SU-DHL-6 (cell line): ENCODE measurements around the gene MYH6.

ENCODE experiments used
- H2AFZ ChIP-seq: fragments of 200-600 bp; sonication (generic); 2 replicates; pipeline ENCODE4 v1.6.1; 2014; ENCODE audit warnings: low read depth, mild to moderate bottlenecking, moderate library complexity, mixed read lengths, antibody characterized with exemption, low read length; ENCODE audit not compliant: severe bottlenecking
- H3F3A ChIP-seq: fragments of 200-600 bp; shearing (Covaris generic); 2 replicates; pipeline ENCODE4 v1.6.0; 2016; ENCODE audit warnings: antibody characterized with exemption, mild to moderate bottlenecking; ENCODE audit not compliant: insufficient read depth
- H3K27ac ChIP-seq: fragments of 200-600 bp; sonication (generic); 2 replicates; pipeline ENCODE4 v1.5.1; 2016; ENCODE audit warnings: low read depth, mild to moderate bottlenecking, low read length, moderate library complexity, mixed read lengths
- H3K27me3 ChIP-seq: fragments of 200-600 bp; sonication (generic), shearing (Covaris generic); 2 replicates; pipeline ENCODE4 v1.6.0; 2014; ENCODE audit warnings: mild to moderate bottlenecking, low read length
- H3K36me3 ChIP-seq: fragments of 200-600 bp; sonication (generic); 2 replicates; pipeline ENCODE4 v1.6.1; 2014; ENCODE audit warnings: mild to moderate bottlenecking, low read length, mixed read lengths
- H3K4me2 ChIP-seq: fragments of 300-600, 200-600 bp; shearing (Covaris generic), sonication (generic); 2 replicates; pipeline ENCODE4 v1.6.0; 2014; ENCODE audit warnings: low read length, low read depth, mild to moderate bottlenecking; ENCODE audit not compliant: poor library complexity, severe bottlenecking
- H3K4me3 ChIP-seq: fragments of 200-600 bp; sonication (generic); 2 replicates; pipeline ENCODE4 v1.5.1; 2014; ENCODE audit warnings: antibody characterized with exemption, low read length, mild to moderate bottlenecking, mixed read lengths; ENCODE audit not compliant: insufficient read depth, poor library complexity, severe bottlenecking
- H3K79me2 ChIP-seq: fragments of 200-600 bp; sonication (generic); 2 replicates; pipeline ENCODE4 v1.6.1; 2014; ENCODE audit warnings: mild to moderate bottlenecking, low read length, moderate library complexity; ENCODE audit not compliant: insufficient read depth
- H3K9ac ChIP-seq: fragments of 200-600 bp; sonication (generic); 2 replicates; pipeline ENCODE4 v1.7.0; 2014; ENCODE audit warnings: mild to moderate bottlenecking, low read length
- H3K9me2 ChIP-seq: fragments of 200-600 bp; sonication (generic); replicated peaks from 2 replicates; pipeline ENCODE4 v1.6.1; 2014; ENCODE audit warnings: low read length; ENCODE audit not compliant: insufficient read depth
- H3K9me3 ChIP-seq: fragments of 200-600 bp; sonication (generic); 2 replicates; pipeline ENCODE4 v1.6.1; 2014; ENCODE audit warnings: low read length, mixed read lengths; ENCODE audit not compliant: insufficient read depth
- H4K20me1 ChIP-seq: fragments of 200-600 bp; sonication (generic); 2 replicates; pipeline ENCODE4 v1.6.1; 2014; ENCODE audit warnings: low read depth, mild to moderate bottlenecking, antibody characterized with exemption, low read length, moderate library complexity, mixed read lengths
- CTCF ChIP-seq: fragments of 200-600 bp; sonication (generic); IDR thresholded peaks from one replicate; pipeline ENCODE4 v1.5.1; 2017; ENCODE audit warnings: antibody characterized with exemption, mild to moderate bottlenecking, low read length, moderate library complexity; ENCODE audit not compliant: insufficient read depth, poor library complexity, severe bottlenecking
- EZH2phosphoT487 ChIP-seq: fragments of 200-600 bp; sonication (generic), shearing (Covaris generic); conservative IDR thresholded peaks from 2 replicates; pipeline ENCODE4 v1.6.1; 2018; ENCODE audit warnings: mild to moderate bottlenecking, antibody characterized with exemption, low read length, moderate library complexity, mixed read lengths

Gene MYH6

DNA sequence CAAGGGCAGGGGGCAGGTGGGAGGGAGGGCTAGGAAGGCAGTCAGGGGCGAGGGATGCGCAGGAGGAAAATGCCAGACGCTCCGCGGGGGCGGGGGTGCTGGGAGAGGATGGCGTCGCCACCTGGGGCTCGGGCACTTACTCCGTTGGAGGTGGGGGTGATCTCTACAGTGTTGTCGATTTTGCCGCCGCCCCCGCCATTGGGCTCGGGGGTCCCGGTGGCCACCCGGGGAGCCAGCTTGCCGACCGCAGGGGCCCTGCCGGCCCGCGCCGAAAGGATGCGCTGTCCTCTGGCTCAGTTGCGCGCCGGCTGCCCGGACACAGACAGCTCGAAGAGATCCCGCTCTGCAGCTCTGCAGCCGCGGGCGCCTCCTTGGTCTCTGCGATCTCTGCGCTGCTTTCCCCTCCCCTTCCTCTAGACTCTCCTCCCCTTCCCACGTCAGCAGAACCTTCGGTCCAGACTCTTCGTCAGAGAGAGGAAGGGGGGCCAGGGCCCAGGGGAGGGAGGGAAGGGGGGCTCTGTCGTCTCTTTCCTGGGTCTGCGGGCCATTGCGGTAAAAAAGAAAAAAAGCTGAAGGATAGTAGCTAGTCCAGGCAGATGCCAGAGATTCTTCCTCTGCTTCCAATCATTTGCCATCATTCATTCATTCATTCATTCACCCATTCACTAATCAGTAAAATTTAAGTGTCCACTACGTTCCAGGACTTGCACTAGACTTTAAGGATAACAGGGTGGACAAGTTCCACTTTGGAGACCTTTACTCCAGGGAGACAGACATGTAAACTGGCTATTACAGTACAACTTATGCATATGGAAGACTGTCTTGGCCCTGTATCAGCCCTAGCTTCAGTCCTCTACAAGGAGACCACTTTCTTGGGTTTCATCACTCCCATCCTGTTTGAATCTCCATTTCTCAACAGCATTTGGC is 55.3 kb downstream of the MYH6 start, which contains the start of gene SLC22A17:
SLC22A17 (minus strand) TSS at position 382 of the 927 bp plus-strand sequence.
- no peak within 1 kb of the TSS for H3K4me3 ChIP-seq
- no peaks in the 10 kb centered on the region for H4K20me1 ChIP-seq
- H2AFZ ChIP-seq = no peak within 1 kb of the TSS
- TF ChIP-seq CTCF (no peak), EZH2phosphoT487 (no peak)
- no peaks in the 10 kb centered on the region for H3F3A ChIP-seq
- no peaks in the 10 kb centered on the region for H3K36me3 ChIP-seq
- no peak within 1 kb of the TSS for H3K9ac ChIP-seq
- no peaks in the 10 kb centered on the region for H3K27me3 ChIP-seq
- H3K4me2 ChIP-seq = no peak within 1 kb of the TSS
- no peaks in the 10 kb centered on the region for H3K9me3 ChIP-seq
- H3K9me2 ChIP-seq = no peaks in the 10 kb centered on the region
- H3K79me2 ChIP-seq = no peaks in the 10 kb centered on the region
- H3K27ac ChIP-seq = no peak within 1 kb of the TSS

- Histone ChIP-seq H3F3A (no peaks in the 10 kb centered on the region), H3K4me3 (no peak overlapping the region), H3K36me3 (no peaks in the 10 kb centered on the region), H3K9me3 (no peaks in the 10 kb centered on the region), H3K79me2 (no peaks in the 10 kb centered on the region), H3K27ac (no peak overlapping the region), H3K27me3 (no peaks in the 10 kb centered on the region), H4K20me1 (no peaks in the 10 kb centered on the region), H3K9ac (no peak overlapping the region), H2AFZ (no peak overlapping the region), H3K9me2 (no peaks in the 10 kb centered on the region), H3K4me2 (no peak overlapping the region)
- no peak for TF ChIP-seq CTCF
- TF ChIP-seq EZH2phosphoT487 = no peak
Observed at GRCh38 chr14:23351681-23352505, 56.2 kb downstream of the MYH6 start.

DNA sequence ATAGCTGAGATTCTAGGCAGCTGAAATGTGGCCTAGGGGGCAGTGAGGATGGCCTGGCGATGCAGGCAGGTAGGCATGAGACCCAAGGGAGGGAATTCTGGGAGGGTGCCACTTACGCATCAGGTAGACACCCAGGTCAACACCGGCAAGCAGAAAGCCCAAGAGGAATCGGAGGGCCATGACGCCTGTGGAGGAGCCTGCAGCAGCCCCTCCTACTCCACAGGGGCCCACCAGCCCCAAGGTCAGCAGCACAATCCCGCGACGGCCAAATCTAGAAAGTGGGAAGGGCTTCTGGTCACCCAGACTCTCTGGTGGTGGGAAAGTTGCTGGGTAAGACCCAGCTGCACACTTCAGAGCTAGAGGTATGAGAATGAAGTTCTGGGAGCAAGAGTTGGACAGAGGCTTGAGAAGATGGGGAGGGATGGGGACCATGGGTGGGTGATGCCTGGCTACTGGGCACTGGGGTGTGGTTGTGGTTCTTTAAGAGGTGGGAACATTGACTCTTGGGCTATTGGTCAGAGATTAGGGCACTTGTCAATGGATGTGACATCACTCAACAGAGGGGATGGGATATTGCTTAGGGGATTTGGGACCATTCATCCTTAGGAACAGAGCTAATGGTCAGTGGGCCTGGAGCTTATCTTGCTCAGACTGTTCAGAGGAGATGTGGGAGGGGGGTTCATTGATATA is 58.8 kb downstream of the MYH6 start:
- TF ChIP-seq CTCF (no peak), EZH2phosphoT487 (no peak)
- no peaks in the 10 kb centered on the region for H3F3A ChIP-seq

More for the DNA sequence above, 58.8 kb downstream of the MYH6 start:
- H4K20me1 ChIP-seq = no peaks in the 10 kb centered on the region
- H3K79me2 ChIP-seq = no peaks in the 10 kb centered on the region
- H3K27me3 ChIP-seq = no peaks in the 10 kb centered on the region
- H3K9me3 ChIP-seq = no peaks in the 10 kb centered on the region
- no peaks in the 10 kb centered on the region for H3K9me2 ChIP-seq
- no peak overlapping the region for H3K9ac ChIP-seq
- no peaks in the 10 kb centered on the region for H3K36me3 ChIP-seq
- no peak overlapping the region for H3K4me2 ChIP-seq
- H2AFZ ChIP-seq = no peak overlapping the region
- no peak overlapping the region for H3K4me3 ChIP-seq
- no peak overlapping the region for H3K27ac ChIP-seq
